GM23338 (cell line): ENCODE data around the gene RAI14. TPM values are rescaled to one million over a fixed set of nuclear protein-coding genes. Genes with fewer than 3 reads are reported as not detected.

Experiments used
- ATAC-seq: fragments of 200-7000 bp; cut with Tn5 transposase; 3 replicates; pipeline ENCODE4 v1.9.1; 2020
- DNase-seq: peaks from one replicate; pipeline ENCODE4 v3.0.0-alpha.2; 2015; ENCODE audit warnings: low spot score
- H2AFZ ChIP-seq: fragments of 200-600 bp; sonication (generic); 2 replicates; pipeline ENCODE4 v1.8.0; 2016; ENCODE audit warnings: antibody characterized with exemption, mild to moderate bottlenecking, moderate library complexity
- H3F3A ChIP-seq: fragments of 200-600 bp; sonication (generic); replicated peaks from 2 replicates; pipeline ENCODE4 v1.8.0; 2017; ENCODE audit warnings: antibody characterized with exemption, mixed run types, low read depth
- H3K27ac ChIP-seq: fragments of 200-600 bp; sonication (generic); 2 replicates; pipeline ENCODE4 v1.6.1; 2016; ENCODE audit warnings: low read depth
- H3K27me3 ChIP-seq: fragments of 200-600 bp; sonication (generic); 2 replicates; pipeline ENCODE4 v1.8.0; 2016; ENCODE audit warnings: mild to moderate bottlenecking, mixed run types, moderate library complexity; ENCODE audit not compliant: insufficient read depth
- H3K36me3 ChIP-seq: fragments of 200-600 bp; sonication (generic); 2 replicates; pipeline ENCODE4 v1.8.0; 2016; ENCODE audit warnings: mild to moderate bottlenecking; ENCODE audit not compliant: insufficient read depth
- H3K4me1 ChIP-seq: fragments of 200-600 bp; sonication (generic); 2 replicates; pipeline ENCODE4 v1.8.0; 2016; ENCODE audit warnings: mild to moderate bottlenecking, moderate library complexity; ENCODE audit not compliant: insufficient read depth
- H3K4me2 ChIP-seq: fragments of 200-600 bp; sonication (generic); 2 replicates; pipeline ENCODE4 v1.7.1; 2017; ENCODE audit warnings: mixed run types
- H3K4me3 ChIP-seq: fragments of 200-600 bp; sonication (generic); 2 replicates; pipeline ENCODE4 v1.6.1; 2016; ENCODE audit warnings: mixed run types
- H3K79me2 ChIP-seq: fragments of 200-600 bp; sonication (generic); replicated peaks from 2 replicates; pipeline ENCODE4 v1.8.0; 2017; ENCODE audit warnings: mild to moderate bottlenecking; ENCODE audit not compliant: insufficient read depth
- H3K9me2 ChIP-seq: fragments of 200-600 bp; sonication (generic); 2 replicates; pipeline ENCODE4 v1.8.0; 2017; ENCODE audit not compliant: insufficient read depth
- H4K20me1 ChIP-seq: fragments of 200-600 bp; sonication (generic); replicated peaks from 2 replicates; pipeline ENCODE4 v1.8.0; 2017; ENCODE audit warnings: mild to moderate bottlenecking; ENCODE audit not compliant: insufficient read depth
- H3K27ac Mint-ChIP-seq: 2 replicates; pipeline ENCODE4 v1.8.0; 2020; ENCODE audit warnings: inconsistent platforms, mild to moderate bottlenecking, moderate library complexity, mixed read lengths
- H3K27me3 Mint-ChIP-seq: 3 replicates; pipeline ENCODE4 v1.8.0; 2022; ENCODE audit warnings: low read depth, mild to moderate bottlenecking, moderate library complexity, mixed read lengths, inconsistent platforms; ENCODE audit not compliant: insufficient read depth, poor library complexity
- H3K36me3 Mint-ChIP-seq: 3 replicates; pipeline ENCODE4 v1.8.0; 2021; ENCODE audit warnings: low read depth, mild to moderate bottlenecking, inconsistent platforms, moderate library complexity, mixed read lengths
- H3K4me1 Mint-ChIP-seq: 3 replicates; pipeline ENCODE4 v1.8.0; 2020; ENCODE audit warnings: mild to moderate bottlenecking, inconsistent platforms, mixed read lengths
- H3K4me3 Mint-ChIP-seq: 3 replicates; pipeline ENCODE4 v1.8.0; 2021; ENCODE audit warnings: moderate library complexity, mild to moderate bottlenecking, inconsistent platforms, mixed read lengths
- H3K9me3 Mint-ChIP-seq: 3 replicates; pipeline ENCODE4 v1.8.0; 2020; ENCODE audit warnings: moderate library complexity, mild to moderate bottlenecking, inconsistent platforms, mixed read lengths
- ETS1 ChIP-seq: IDR thresholded peaks from 2 replicates; pipeline ENCODE4 v1.6.1; 2016; ENCODE audit warnings: antibody characterized with exemption
- EZH2 ChIP-seq: fragments of 200-600 bp; sonication (generic); IDR thresholded peaks from one replicate; pipeline ENCODE4 v1.8.0; 2017; ENCODE audit warnings: antibody characterized with exemption, mild to moderate bottlenecking, low read depth; ENCODE audit not compliant: unreplicated experiment
- EZH2phosphoT487 ChIP-seq: fragments of 200-600 bp; sonication (generic); IDR thresholded peaks from one replicate; pipeline ENCODE4 v1.8.1; 2018; ENCODE audit warnings: antibody characterized with exemption; ENCODE audit not compliant: unreplicated experiment
- REST ChIP-seq: IDR thresholded peaks from one replicate; pipeline ENCODE4 v1.6.1; 2018; ENCODE audit warnings: antibody characterized with exemption; ENCODE audit not compliant: unreplicated experiment
- ZNF114 ChIP-seq: fragments of 250-450 bp; sonication (Bioruptor Pico); IDR thresholded peaks from 2 replicates; pipeline ENCODE4 v1.5.0; 2020; ENCODE audit warnings: mild to moderate bottlenecking, moderate library complexity
- ZNF331 ChIP-seq: fragments of 250-450 bp; sonication (Bioruptor Pico); IDR thresholded peaks from 2 replicates; pipeline ENCODE4 v1.5.0; 2020; ENCODE audit warnings: low read depth, mild to moderate bottlenecking, moderate library complexity
- ZNF462 ChIP-seq: fragments of 250-450 bp; sonication (Bioruptor Pico); IDR thresholded peaks from 2 replicates; pipeline ENCODE4 v1.5.0; 2020; ENCODE audit warnings: mild to moderate bottlenecking, moderate library complexity
- polyA plus RNA-seq: library from polyadenylated mRNA; unstranded; fragments of >200 nt; fragmentation: Nextera tagmentation; extraction: Ambion mirVana; gene quantifications from 2 replicates; pipeline ENCODE4 v1.2.1, GENCODE V29; 2016
- total RNA-seq: library from RNA; depleted of rRNA; stranded (reverse); fragments of >200 nt; shearing (Covaris generic); gene quantifications from 2 replicates; pipeline ENCODE4 v1.2.3, GENCODE V29; 2014

RAI14 gene
- total and polyA plus RNA-seq, 2 experiments from 2014 or later: 58.8 to 95.8 TPM

GRCh38 chr5:34803974-34804732 is 148.0 kb downstream of the RAI14 start:
- no peak overlapping the region for H3K4me3 ChIP-seq
- Mint-ChIP-seq H3K27me3 (peaks cover 8% of the 10 kb centered on the region), H3K9me3 (no peaks in the 10 kb centered on the region), H3K4me1 (peaks cover 29% of the 10 kb centered on the region), H3K27ac (peak overlapping the region; percentile 39; the same call in 1 of the 2 replicates), H3K4me3 (no peak overlapping the region), H3K36me3 (peaks cover 62% of the 10 kb centered on the region)
- TF ChIP-seq ZNF331 (CRISPR knock-in tag) (no peak), EZH2phosphoT487 (no peak), ZNF462 (CRISPR knock-in tag) (no peak), ZNF114 (CRISPR knock-in tag) (no peak)
- H3K4me1 ChIP-seq: peaks cover 18% of the 10 kb centered on the region
- no peaks in the 10 kb centered on the region for H3K27me3 ChIP-seq
- H3K79me2 ChIP-seq: 0 out of 2 replicates have a peak, but pooled peaks cover 13% of the 10 kb centered on the region
- no peak overlapping the region for H3K4me2 ChIP-seq
- ATAC-seq: no peak
- H3K36me3 ChIP-seq: peaks cover 25% of the 10 kb centered on the region
- H4K20me1 ChIP-seq: peaks cover 5% of the 10 kb centered on the region
- H3K9me2 ChIP-seq: no peaks in the 10 kb centered on the region
- no peak for DNase-seq
- H3F3A ChIP-seq: 0 out of 2 replicates have a peak, but pooled peaks cover 9% of the 10 kb centered on the region
- H3K27ac ChIP-seq: peak overlapping the region; percentile 64; the same call in 1 of the 2 replicates
- H2AFZ ChIP-seq: no peak overlapping the region

GRCh38 chr5:34804913-34805312 is 148.8 kb downstream of the RAI14 start:
- Histone ChIP-seq H3K79me2 (peaks cover 13% of the 10 kb centered on the region; the same call in 1 of the 2 replicates), H3F3A (0 out of 2 replicates have a peak, but pooled peaks cover 9% of the 10 kb centered on the region), H3K4me3 (no peak overlapping the region), H3K27me3 (no peaks in the 10 kb centered on the region), H3K27ac (0 out of 2 replicates have a peak overlapping the region, but pooled peaks have one; percentile 50), H3K4me2 (no peak overlapping the region), H4K20me1 (peaks cover 5% of the 10 kb centered on the region), H2AFZ (no peak overlapping the region), H3K9me2 (no peaks in the 10 kb centered on the region), H3K36me3 (peaks cover 26% of the 10 kb centered on the region), H3K4me1 (peaks cover 18% of the 10 kb centered on the region)
- DNase-seq (no peak), ATAC-seq (no peak)
- TF ChIP-seq REST: no peak
- TF ChIP-seq EZH2: no peak
- no peak for TF ChIP-seq ETS1
- H3K4me1 Mint-ChIP-seq: peaks cover 29% of the 10 kb centered on the region
- H3K36me3 Mint-ChIP-seq: peaks cover 54% of the 10 kb centered on the region
- no peak overlapping the region for H3K4me3 Mint-ChIP-seq
- no peaks in the 10 kb centered on the region for H3K9me3 Mint-ChIP-seq
- H3K27me3 Mint-ChIP-seq: peaks cover 8% of the 10 kb centered on the region
- peak overlapping the region; percentile 66; the same call in 1 of the 2 replicates for H3K27ac Mint-ChIP-seq
